HG02981 (cell line): ENCODE results near the gene XRCC4.
"Not testable (repeated sequence)": the region's sequence is repeated elsewhere in the genome, so short reads cannot be mapped to it uniquely, and the experiment has no call there.

Experiments
- ATAC-seq: cut with Tn5 transposase; IDR thresholded peaks from one replicate; pipeline ENCODE4 v1.9.1; 2021; ENCODE audit warnings: mild to moderate bottlenecking, moderate library complexity; ENCODE audit not compliant: unreplicated experiment

Gene XRCC4

GRCh38 chr5:83253720-83254119 is 176.4 kb downstream of the XRCC4 start:
- no peak for ATAC-seq

- ATAC-seq: no peak
Measured at GRCh38 chr5:83255268-83255667, 177.9 kb downstream of the XRCC4 start.

GRCh38 chr5:83256091-83256780 is 178.9 kb downstream of the XRCC4 start:
- ATAC-seq: no peak

GRCh38 chr5:83257684-83258083 is 180.3 kb downstream of the XRCC4 start:
- ATAC-seq: not testable (repeated sequence)

GRCh38 chr5:83265318-83265717 is 188.0 kb downstream of the XRCC4 start:
- ATAC-seq: no peak

- ATAC-seq: no peak
Measured at GRCh38 chr5:83270311-83270710, 193.0 kb downstream of the XRCC4 start.

GRCh38 chr5:83277154-83277553 is 199.8 kb downstream of the XRCC4 start:
- ATAC-seq: no peak

GRCh38 chr5:83277953-83278352 is 200.6 kb downstream of the XRCC4 start:
- no peak for ATAC-seq

GRCh38 chr5:83281176-83281575 is 203.8 kb downstream of the XRCC4 start:
- ATAC-seq: no peak

GRCh38 chr5:83281658-83282057 is 204.3 kb downstream of the XRCC4 start:
- ATAC-seq: no peak

- ATAC-seq: no peak
Measured at GRCh38 chr5:83283761-83284160, 206.4 kb downstream of the XRCC4 start.

GRCh38 chr5:83285661-83286398 is 208.5 kb downstream of the XRCC4 start:
- no peak for ATAC-seq

GRCh38 chr5:83294246-83294645 is 216.9 kb downstream of the XRCC4 start:
- no peak for ATAC-seq

GRCh38 chr5:83299353-83299752 is 222.0 kb downstream of the XRCC4 start:
- no peak for ATAC-seq

- ATAC-seq: peak; percentile 99
Measured at GRCh38 chr5:83306572-83307241, 229.4 kb downstream of the XRCC4 start.

GRCh38 chr5:83312663-83313062 is 235.3 kb downstream of the XRCC4 start:
- ATAC-seq: no peak

GRCh38 chr5:83313436-83313835 is 236.1 kb downstream of the XRCC4 start:
- no peak for ATAC-seq

- no peak for ATAC-seq
Measured at GRCh38 chr5:83321483-83322055, 244.2 kb downstream of the XRCC4 start.

- no peak for ATAC-seq
Measured at GRCh38 chr5:83322273-83322924, 245.1 kb downstream of the XRCC4 start.

- no peak for ATAC-seq
Measured at GRCh38 chr5:83323557-83324180, 246.3 kb downstream of the XRCC4 start.

- ATAC-seq: no peak
Measured at GRCh38 chr5:83331842-83332241, 254.5 kb downstream of the XRCC4 start.
